OCI-LY3 (cell line): ENCODE measurements around the gene PLBD2.

Source experiments
- H2AFZ ChIP-seq: fragments of 200-600, 300-600 bp; shearing (Covaris generic); 2 replicates; pipeline ENCODE4 v1.6.0; 2014; ENCODE audit warnings: antibody characterized with exemption, low read depth, low read length
- H3K27ac ChIP-seq: fragments of 200-600, 300-600 bp; sonication (generic); 2 replicates; pipeline ENCODE4 v1.5.1; 2014; ENCODE audit warnings: mild to moderate bottlenecking, low read length, moderate library complexity, mixed read lengths
- H3K27me3 ChIP-seq: fragments of 200-600, 300-600 bp; sonication (generic); 2 replicates; pipeline ENCODE4 v1.6.1; 2014; ENCODE audit warnings: low read depth, low read length, mixed read lengths
- H3K36me3 ChIP-seq: fragments of 200-600, 300-600 bp; sonication (generic); replicated peaks from 2 replicates; pipeline ENCODE3; 2014; ENCODE audit warnings: low read depth, low read length, mixed read lengths
- H3K4me1 ChIP-seq: fragments of 300-600, 200-600 bp; sonication (generic); 2 replicates; pipeline ENCODE4 v1.6.1; 2014; ENCODE audit warnings: low read length, mixed read lengths
- H3K4me2 ChIP-seq: fragments of 200-600, 300-600 bp; sonication (generic); 2 replicates; pipeline ENCODE4 v1.6.1; 2014; ENCODE audit warnings: low read length, mixed read lengths
- H3K4me3 ChIP-seq: fragments of 300-600, 200-600 bp; sonication (generic); 2 replicates; pipeline ENCODE4 v1.5.1; 2014; ENCODE audit warnings: antibody characterized with exemption, mild to moderate bottlenecking, low read length, moderate library complexity
- H3K79me2 ChIP-seq: fragments of 300-600, 200-600 bp; shearing (Covaris generic); 2 replicates; pipeline ENCODE4 v1.6.1; 2014; ENCODE audit warnings: mild to moderate bottlenecking, low read length, mixed read lengths
- H3K9ac ChIP-seq: fragments of 300-600, 200-600 bp; shearing (Covaris generic); 2 replicates; pipeline ENCODE4 v1.6.0; 2014; ENCODE audit warnings: mild to moderate bottlenecking, low read length, moderate library complexity
- H3K9me3 ChIP-seq: fragments of 200-600, 300-600 bp; shearing (Covaris generic); 2 replicates; pipeline ENCODE4 v1.6.1; 2014; ENCODE audit warnings: low read length, mixed read lengths; ENCODE audit not compliant: insufficient read depth
- H4K20me1 ChIP-seq: fragments of 200-600, 300-600 bp; sonication (generic); 2 replicates; pipeline ENCODE4 v1.6.1; 2016; ENCODE audit warnings: low read length, mixed read lengths; ENCODE audit not compliant: insufficient read depth
- EZH2phosphoT487 ChIP-seq: fragments of 200-600 bp; shearing (Covaris generic); IDR thresholded peaks from 2 replicates; pipeline ENCODE4 v1.6.1; 2018; ENCODE audit warnings: antibody characterized with exemption, mixed run types, low read depth
- TF ChIP-seq, protein P1 (sequence below): fragments of 200-600, 300-600 bp; sonication (generic); IDR thresholded peaks from 2 replicates; pipeline ENCODE4 v1.5.1; 2014; ENCODE audit warnings: antibody characterized with exemption, low read length, low read depth

The PLBD2 gene

DNA sequence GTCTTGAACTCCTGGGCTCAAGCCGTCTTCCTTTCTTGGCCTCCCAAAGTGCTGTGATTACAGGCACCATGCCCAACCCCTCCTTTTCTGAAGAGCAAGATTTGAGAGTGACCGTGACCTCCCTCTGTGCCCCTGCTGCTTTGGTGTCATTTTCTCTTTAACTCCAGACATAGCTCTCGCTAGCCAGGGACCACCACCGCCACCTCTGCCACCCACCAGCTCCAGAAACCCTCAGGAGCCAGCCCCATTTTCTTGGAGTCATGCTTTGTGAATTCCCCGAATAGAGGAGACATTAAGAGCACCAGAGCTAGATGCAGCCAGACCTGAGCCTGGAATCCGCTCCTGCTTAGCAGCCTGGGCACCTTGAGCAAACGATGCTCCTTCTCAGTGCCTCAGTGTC lies 81.9 kb downstream of the PLBD2 start:
- no peak overlapping the region for H3K27ac ChIP-seq
- H3K9me3 ChIP-seq, result no peaks in the 10 kb centered on the region
- H3K4me2 ChIP-seq, result no peak overlapping the region
- H3K4me3 ChIP-seq, result no peak overlapping the region
- no peaks in the 10 kb centered on the region for H3K79me2 ChIP-seq
- H3K27me3 ChIP-seq, result peaks cover 57% of the 10 kb centered on the region
- no peak overlapping the region for H3K9ac ChIP-seq
- H4K20me1 ChIP-seq, result no peaks in the 10 kb centered on the region
- TF ChIP-seq, protein P1, sequence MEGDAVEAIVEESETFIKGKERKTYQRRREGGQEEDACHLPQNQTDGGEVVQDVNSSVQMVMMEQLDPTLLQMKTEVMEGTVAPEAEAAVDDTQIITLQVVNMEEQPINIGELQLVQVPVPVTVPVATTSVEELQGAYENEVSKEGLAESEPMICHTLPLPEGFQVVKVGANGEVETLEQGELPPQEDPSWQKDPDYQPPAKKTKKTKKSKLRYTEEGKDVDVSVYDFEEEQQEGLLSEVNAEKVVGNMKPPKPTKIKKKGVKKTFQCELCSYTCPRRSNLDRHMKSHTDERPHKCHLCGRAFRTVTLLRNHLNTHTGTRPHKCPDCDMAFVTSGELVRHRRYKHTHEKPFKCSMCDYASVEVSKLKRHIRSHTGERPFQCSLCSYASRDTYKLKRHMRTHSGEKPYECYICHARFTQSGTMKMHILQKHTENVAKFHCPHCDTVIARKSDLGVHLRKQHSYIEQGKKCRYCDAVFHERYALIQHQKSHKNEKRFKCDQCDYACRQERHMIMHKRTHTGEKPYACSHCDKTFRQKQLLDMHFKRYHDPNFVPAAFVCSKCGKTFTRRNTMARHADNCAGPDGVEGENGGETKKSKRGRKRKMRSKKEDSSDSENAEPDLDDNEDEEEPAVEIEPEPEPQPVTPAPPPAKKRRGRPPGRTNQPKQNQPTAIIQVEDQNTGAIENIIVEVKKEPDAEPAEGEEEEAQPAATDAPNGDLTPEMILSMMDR, result no peak
- TF ChIP-seq EZH2phosphoT487, result no peak
- H2AFZ ChIP-seq, result no peak overlapping the region
- no peaks in the 10 kb centered on the region for H3K36me3 ChIP-seq
- no peaks in the 10 kb centered on the region for H3K4me1 ChIP-seq
